ENCODE data around the gene ADAM17.

ADAM17 gene

DNA sequence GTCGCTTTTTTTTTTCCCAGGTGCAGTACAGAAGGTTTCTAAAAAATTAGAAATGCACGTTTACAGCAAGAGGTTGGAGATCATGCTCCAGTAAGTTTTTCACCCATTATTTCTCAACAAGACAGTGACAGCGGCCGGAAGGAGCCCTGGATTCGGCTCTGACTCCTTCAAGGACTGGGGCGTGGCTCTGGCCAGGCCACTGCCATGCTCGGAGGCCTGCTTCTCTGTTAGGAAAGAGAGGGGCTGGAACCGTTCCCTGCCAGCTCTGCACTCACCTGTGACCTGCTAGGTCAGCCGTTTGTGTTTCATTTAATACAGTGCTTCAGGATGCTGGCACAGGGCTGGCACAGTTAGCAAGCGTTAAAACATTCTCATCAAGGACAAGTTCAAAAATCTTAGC, 87.9 kb downstream of the ADAM17 start:
- DNase-seq: no peak

GRCh38 chr2:9466147-9466683, 89.4 kb downstream of the ADAM17 start:
- no peak for DNase-seq

DNA sequence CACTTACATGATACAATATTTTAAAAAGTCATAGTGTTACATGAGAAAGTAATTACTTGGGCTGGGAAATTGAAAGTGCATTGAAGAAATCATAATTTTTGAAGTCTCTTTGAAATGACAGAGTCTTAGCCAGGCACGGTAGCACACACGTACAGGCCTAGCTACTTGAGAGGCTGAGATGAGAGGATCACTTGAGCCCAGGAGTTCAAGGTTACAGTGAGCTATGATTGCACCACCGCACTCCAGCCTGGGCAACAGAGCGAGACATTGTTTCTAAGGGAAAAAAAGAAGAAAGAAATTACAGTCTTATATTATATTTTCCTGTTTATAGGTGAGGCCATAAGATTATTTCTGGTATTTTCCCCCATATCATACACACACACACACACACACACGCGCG, 90.5 kb downstream of the ADAM17 start:
- DNase-seq: no peak

DNA sequence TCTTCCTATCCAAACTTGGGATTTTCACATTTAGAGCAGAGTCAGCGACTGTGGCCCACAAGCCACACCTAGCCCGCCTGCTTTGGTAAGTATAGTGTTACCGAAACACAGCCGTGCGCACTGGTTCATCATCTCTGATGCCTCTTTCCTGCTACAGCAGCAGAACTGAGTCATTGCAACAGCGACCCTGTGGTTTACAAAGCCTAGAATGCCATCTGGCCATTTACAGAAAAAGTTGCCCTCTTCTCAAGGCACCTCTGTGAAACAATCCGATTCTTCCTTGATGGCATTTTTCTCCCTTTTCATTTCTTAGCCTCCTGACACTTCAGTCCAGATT, 92.0 kb downstream of the ADAM17 start:
- DNase-seq: peak; percentile 26 to 42

- no peak for DNase-seq
These were observed 92.5 kb downstream of the ADAM17 start for GRCh38 chr2:9462886-9463697.

DNA sequence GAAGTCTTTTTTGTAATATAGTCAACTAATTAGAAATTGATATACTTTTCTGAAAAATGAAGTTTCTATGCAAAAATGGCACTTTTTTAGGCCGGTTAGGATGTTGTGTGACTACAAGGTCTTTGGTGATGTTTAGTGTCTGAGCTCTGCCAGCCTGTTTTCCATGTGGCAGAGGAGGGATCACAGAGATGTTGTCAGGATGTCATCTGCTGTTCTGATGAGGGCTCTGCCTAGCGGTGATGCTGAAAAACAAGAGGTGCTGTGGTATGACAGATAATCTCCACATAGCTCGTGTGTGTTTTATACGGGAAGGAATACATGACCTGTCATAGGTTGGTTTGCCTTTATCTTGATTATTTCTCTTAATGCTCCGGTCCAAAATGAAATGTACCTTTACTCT, 93.3 kb downstream of the ADAM17 start:
- no peak for DNase-seq

DNA sequence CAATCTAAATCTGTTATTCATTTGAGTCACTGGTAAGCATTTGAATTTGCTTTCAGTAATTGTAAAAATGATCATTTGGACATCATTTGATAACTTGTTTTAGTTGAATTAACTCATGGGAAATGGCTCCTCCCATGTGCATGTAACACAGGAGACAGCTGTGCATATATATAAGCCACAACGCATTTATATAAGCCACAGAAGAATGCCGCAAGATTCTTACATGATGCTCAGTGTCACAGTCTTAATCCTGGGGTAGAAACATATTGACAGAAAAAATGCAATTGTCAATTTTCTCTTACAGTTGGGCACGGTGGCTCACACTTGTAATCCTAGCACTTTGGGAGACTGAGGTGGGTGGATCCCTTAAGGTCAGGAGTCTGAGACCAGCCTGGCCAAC, 94.6 kb downstream of the ADAM17 start:
- DNase-seq: no peak

DNA sequence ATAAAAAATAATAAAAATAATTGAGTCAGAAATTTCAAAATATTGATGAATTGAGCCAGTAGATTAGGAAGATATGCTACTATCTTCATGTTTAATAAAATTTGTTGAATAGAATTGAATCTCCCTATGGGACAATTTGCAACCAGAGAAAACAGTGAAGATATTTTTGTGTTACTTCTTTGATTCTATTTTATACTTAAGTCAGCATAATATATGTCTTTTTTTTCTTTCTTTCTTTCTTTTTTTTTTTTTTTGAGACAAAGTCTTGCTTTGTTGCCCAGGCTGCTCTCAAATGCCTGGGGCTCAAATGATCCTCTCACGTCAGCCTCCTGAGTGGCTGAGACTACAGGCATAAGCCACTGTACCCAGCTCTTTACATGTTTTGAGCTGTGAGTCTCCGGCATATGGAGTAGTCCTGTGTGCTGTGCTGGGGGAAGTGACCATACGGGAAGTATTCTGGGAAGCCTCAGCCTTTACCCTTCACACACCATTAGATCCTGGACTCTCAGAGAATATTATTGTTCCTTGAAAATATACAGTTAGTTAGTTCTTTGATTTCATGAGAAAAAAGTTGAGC, 95.1 kb downstream of the ADAM17 start:
- DNase-seq: no peak

- DNase-seq: no peak
These were observed 104.4 kb downstream of the ADAM17 start for GRCh38 chr2:9451231-9451630.

DNA sequence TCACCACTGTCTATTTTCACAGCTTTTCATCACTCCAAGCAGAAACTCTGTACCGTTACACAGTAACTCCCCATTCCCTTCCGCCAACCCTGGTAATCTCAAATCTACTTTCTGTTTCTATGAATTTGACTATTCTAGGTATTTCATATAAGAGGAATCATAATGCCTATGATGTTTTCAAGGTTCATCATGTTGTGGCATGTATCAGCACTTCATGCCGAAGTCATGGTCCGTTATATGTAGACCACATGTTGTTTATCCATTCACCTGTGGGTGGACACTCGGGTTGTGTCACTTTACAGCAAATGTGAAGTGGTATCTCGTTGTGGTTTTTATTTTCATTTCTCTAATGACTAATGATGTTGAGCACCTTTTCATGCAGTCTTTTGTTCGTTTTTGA, 110.5 kb downstream of the ADAM17 start:
- DNase-seq: no peak

GRCh38 chr2:9443526-9443925, 112.1 kb downstream of the ADAM17 start:
- no peak for DNase-seq

GRCh38 chr2:9441556-9441955, 114.1 kb downstream of the ADAM17 start:
- no peak for DNase-seq

- DNase-seq: no peak
These were observed 115.4 kb downstream of the ADAM17 start for GRCh38 chr2:9440058-9440727.

- no peak for DNase-seq
These were observed 116.1 kb downstream of the ADAM17 start for GRCh38 chr2:9439536-9439935.

Data from inflammatory macrophage (primary cell).